Tibial nerve (tissue), 4 donors: ENCODE data around the gene WFS1.

ENCODE experiments used
- CTCF ChIP-seq, 5 experiments: fragments of 200-600 bp in 3 of 5; fragments of 450-650 bp in 2 of 5; sonication (generic) in 3 of 5; IDR thresholded peaks; one replicate each; pipeline ENCODE4 v1.5.1; 2016 to 2019; ENCODE audit warnings: antibody characterized with exemption in 5 of 5, mild to moderate bottlenecking in 3 of 5, moderate library complexity in 2 of 5
- EP300 ChIP-seq, 2 donors: sonication (generic); formaldehyde crosslinking; IDR thresholded peaks; one replicate each; pipeline ENCODE4 v1.6.1; 2017; ENCODE audit warnings: antibody characterized with exemption in 2 of 2, mild to moderate bottlenecking in 1 of 2
- POLR2A ChIP-seq, 2 donors: fragments of 450-650 bp; IDR thresholded peaks; one replicate each; pipeline ENCODE4 v1.6.1; 2017; ENCODE audit warnings: antibody characterized with exemption in 2 of 2, mild to moderate bottlenecking in 2 of 2, moderate library complexity in 2 of 2

GRCh38 chr4:6256141-6256540 is 13.5 kb upstream of the WFS1 start:
- no peak for TF ChIP-seq CTCF (IDR thresholded peaks at IDR 0.05)
- TF ChIP-seq POLR2A (IDR thresholded peaks at IDR 0.05): no peak
- TF ChIP-seq EP300 (IDR thresholded peaks at IDR 0.05): no peak
